Measurements from ENCODE around the gene ITGA1. TPM values are rescaled to one million over a fixed set of nuclear protein-coding genes. Genes with fewer than 3 reads are reported as not detected.

ITGA1 gene
- total and polyA plus RNA-seq, 9 donors, result 4.9 to 41.2 (median 14.7) TPM

DNA sequence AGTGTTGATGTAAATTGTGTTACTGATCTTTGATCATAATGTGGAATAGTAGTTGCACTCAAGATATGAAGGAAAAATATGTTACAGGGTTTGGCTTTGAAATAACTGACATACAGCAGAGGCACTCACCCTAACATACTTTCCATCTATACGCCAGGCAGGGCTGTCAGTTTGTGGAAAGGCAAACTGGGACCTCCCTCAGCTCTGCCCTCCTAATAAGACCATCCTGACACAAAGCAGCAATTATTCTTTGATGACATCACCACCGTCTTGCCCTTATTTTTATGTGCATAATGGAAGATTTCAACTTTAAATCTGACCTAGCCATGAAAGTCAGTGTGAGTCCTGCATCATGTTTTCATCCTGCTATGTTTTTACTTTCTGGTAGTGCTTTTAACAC lies 42.9 kb downstream of the ITGA1 start:
- no peaks in the 10 kb centered on the region for H3K4me1 ChIP-seq (ENCODE audit: insufficient read depth)

DNA sequence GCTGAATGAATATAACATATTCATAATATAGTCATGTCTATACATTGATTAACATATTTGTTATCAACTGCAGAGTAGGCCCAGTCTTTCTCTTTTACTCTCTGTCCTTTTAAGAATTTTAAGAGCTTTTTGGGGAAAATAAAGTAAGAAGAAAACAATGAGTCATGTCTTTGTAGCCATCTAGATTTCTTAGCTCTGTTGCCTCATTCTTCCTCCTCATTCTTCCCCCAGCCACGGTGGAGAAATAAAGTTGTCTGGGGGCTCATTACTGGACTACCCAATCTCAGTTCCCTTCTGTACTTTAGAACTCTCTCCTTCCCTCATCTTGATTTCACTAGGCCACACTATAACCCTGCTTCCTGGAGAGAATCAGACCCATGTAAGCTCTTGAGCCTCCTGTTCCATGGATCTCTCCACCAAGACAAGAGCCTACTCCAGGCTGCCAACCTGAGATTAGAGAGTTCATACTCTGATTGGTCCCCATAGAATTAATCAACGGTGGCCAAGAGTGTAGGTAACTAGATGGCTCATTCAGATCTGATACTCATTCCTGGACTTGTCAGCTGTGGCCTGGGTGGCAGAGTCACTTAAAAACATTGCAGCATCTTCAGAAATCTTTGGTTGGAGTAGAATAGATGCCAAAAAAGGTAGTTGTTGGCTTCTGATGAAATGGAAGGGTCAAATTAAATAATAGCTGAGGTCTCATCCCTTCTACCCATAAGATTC lies 44.2 kb downstream of the ITGA1 start:
- Histone ChIP-seq H3K36me3 (no peaks in the 10 kb centered on the region), H3K4me1 (ENCODE audit: insufficient read depth) (no peaks in the 10 kb centered on the region), H3K4me3 (no peak overlapping the region), H3K9me3 (no peaks in the 10 kb centered on the region), H3K27ac (no peak overlapping the region), H3K27me3 (no peaks in the 10 kb centered on the region)
- 86 to 92% (median 89%) methylated on average over 2 of the region's 2 CpGs for WGBS, 3 donors
- no peak for DNase-seq
- TF ChIP-seq EP300 (IDR thresholded peaks at IDR 0.05), result no peak
- no peak for TF ChIP-seq POLR2A (IDR thresholded peaks at IDR 0.05)
- TF ChIP-seq, protein P1, sequence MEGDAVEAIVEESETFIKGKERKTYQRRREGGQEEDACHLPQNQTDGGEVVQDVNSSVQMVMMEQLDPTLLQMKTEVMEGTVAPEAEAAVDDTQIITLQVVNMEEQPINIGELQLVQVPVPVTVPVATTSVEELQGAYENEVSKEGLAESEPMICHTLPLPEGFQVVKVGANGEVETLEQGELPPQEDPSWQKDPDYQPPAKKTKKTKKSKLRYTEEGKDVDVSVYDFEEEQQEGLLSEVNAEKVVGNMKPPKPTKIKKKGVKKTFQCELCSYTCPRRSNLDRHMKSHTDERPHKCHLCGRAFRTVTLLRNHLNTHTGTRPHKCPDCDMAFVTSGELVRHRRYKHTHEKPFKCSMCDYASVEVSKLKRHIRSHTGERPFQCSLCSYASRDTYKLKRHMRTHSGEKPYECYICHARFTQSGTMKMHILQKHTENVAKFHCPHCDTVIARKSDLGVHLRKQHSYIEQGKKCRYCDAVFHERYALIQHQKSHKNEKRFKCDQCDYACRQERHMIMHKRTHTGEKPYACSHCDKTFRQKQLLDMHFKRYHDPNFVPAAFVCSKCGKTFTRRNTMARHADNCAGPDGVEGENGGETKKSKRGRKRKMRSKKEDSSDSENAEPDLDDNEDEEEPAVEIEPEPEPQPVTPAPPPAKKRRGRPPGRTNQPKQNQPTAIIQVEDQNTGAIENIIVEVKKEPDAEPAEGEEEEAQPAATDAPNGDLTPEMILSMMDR (IDR thresholded peaks at IDR 0.05), result no peak
- intact Hi-C loops (cut with DNase I), result no loop called here

More for the DNA sequence above, 42.9 kb downstream of the ITGA1 start:
- WGBS, 3 donors, result 78 to 94% (median 94%) methylated on average over 2 of the region's 2 CpGs
- intact Hi-C loops (cut with DNase I), result no loop called here
- TF ChIP-seq, protein P1 (IDR thresholded peaks at IDR 0.05), result no peak
- TF ChIP-seq EP300 (IDR thresholded peaks at IDR 0.05), result no peak
- no peak for TF ChIP-seq POLR2A (IDR thresholded peaks at IDR 0.05)
- Histone ChIP-seq H3K27me3 (no peaks in the 10 kb centered on the region), H3K9me3 (no peaks in the 10 kb centered on the region), H3K36me3 (no peaks in the 10 kb centered on the region), H3K27ac (no peak overlapping the region), H3K4me3 (no peak overlapping the region)
- no peak for DNase-seq

DNA sequence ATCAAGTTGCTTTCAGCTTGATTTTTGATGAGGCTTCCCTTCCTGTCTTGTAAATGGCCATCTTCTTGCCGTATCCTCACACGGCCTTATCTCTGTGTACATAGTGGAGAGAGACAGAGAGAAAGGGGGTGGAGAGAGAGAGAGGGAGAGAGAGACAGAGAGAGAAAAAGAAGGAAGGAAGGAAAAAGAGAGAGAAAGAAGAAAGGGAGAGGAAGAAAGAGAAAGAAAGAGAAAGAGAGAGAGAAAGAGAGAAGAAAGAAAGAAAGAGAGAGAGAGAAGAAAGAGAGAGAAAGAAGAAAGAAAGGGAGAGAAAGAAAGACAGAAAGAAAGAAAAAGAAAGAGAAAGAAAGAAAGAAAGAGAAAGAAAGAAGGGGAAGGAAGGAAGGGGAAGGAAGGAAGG lies 46.6 kb downstream of the ITGA1 start:
- Histone ChIP-seq H3K4me3 (no peak overlapping the region), H3K9me3 (no peaks in the 10 kb centered on the region), H3K27ac (no peak overlapping the region), H3K4me1 (ENCODE audit: insufficient read depth) (no peaks in the 10 kb centered on the region), H3K36me3 (no peaks in the 10 kb centered on the region), H3K27me3 (no peaks in the 10 kb centered on the region)
- TF ChIP-seq, protein P1 (IDR thresholded peaks at IDR 0.05), result no peak
- TF ChIP-seq POLR2A (IDR thresholded peaks at IDR 0.05) (no peak), EP300 (IDR thresholded peaks at IDR 0.05) (no peak)
- DNase-seq, result no peak
- intact Hi-C loops (cut with DNase I), result no loop called here
- 95 to 97% (median 95%) methylated on average over 2 of the region's 2 CpGs for WGBS, 3 donors

DNA sequence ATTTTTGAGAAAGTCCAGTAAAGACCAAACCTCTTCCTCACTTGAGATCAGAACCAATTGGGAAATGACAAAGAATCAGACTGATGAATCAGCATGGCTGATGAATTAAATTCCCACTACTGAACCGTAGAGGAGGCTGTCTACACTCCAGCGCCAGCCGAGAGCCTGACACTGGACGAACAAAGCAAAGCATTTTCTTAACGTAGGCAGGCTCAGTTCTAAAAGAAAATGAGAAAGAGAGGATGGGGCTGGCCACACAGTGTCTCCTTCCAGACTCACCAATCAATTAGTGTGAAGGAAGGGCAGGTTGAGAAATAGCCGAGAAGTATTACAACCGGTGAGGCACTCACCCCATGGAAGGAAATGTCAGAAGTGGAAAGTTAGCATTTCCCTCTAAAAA lies 49.4 kb downstream of the ITGA1 start:
- TF ChIP-seq, protein P1 (IDR thresholded peaks at IDR 0.05), result no peak
- no peak for TF ChIP-seq POLR2A (IDR thresholded peaks at IDR 0.05)
- no peak for TF ChIP-seq EP300 (IDR thresholded peaks at IDR 0.05)
- Histone ChIP-seq H3K27me3 (no peaks in the 10 kb centered on the region), H3K4me1 (ENCODE audit: insufficient read depth) (peaks cover under 1% of the 10 kb centered on the region), H3K4me3 (no peak overlapping the region), H3K9me3 (no peaks in the 10 kb centered on the region), H3K27ac (no peak overlapping the region), H3K36me3 (no peaks in the 10 kb centered on the region)
- intact Hi-C loops (cut with DNase I), result no loop called here
- DNase-seq, result peak in 1 of 5 donors; percentile 15
- 63 to 74% (median 72%) methylated on average over 7 of the region's 7 CpGs for WGBS, 3 donors
